CD14-positive monocyte (primary cell): Measurements from ENCODE around the gene GPR161. TPM values are rescaled to one million over a fixed set of nuclear protein-coding genes. Genes with fewer than 3 reads are reported as not detected.
"Not testable (repeated sequence)": the region's sequence is repeated elsewhere in the genome, so short reads cannot be mapped to it uniquely, and the experiment has no call there.

ENCODE experiments used
- DNase-seq, 3 donors: peaks; one replicate each; pipeline ENCODE4 v3.0.0-alpha.2; 2011 to 2022
- H2AFZ ChIP-seq: 2 replicates; pipeline ENCODE4 v1.6.0; 2012; ENCODE audit warnings: mild to moderate bottlenecking, low read depth, low read length, inconsistent platforms; ENCODE audit not compliant: insufficient read depth, poor library complexity, severe bottlenecking
- H3K27ac ChIP-seq, 2 donors: 1 replicate in 1 of 2; 2 replicates in 1 of 2; pipeline ENCODE4 v1.5.1; 2012 to 2013; ENCODE audit warnings: low read length in 2 of 2, control low read depth in 1 of 2, inconsistent platforms in 1 of 2, low read depth in 1 of 2, mild to moderate bottlenecking in 1 of 2
- H3K27me3 ChIP-seq, 2 donors: one replicate each; pipeline versions ENCODE4 v1.6.0 to v1.6.1; 2011 to 2013; ENCODE audit warnings: low read length in 2 of 2; ENCODE audit not compliant: control insufficient read depth in 2 of 2, insufficient read depth in 2 of 2
- H3K36me3 ChIP-seq, 2 donors: replicated peaks in 1 of 2; 1 replicate in 1 of 2; 2 replicates in 1 of 2; pipeline versions ENCODE4 v1.5.1 to v1.6.1; 2012 to 2013; ENCODE audit warnings: low read length in 2 of 2, control low read depth in 1 of 2, inconsistent platforms in 1 of 2, mild to moderate bottlenecking in 1 of 2; ENCODE audit not compliant: insufficient read depth in 2 of 2, control insufficient read depth in 1 of 2
- H3K4me1 ChIP-seq, 2 donors: 1 replicate in 1 of 2; 2 replicates in 1 of 2; pipeline versions ENCODE4 v1.5.1 to v1.6.1; 2012 to 2013; ENCODE audit warnings: low read length in 2 of 2, control low read depth in 1 of 2, inconsistent platforms in 1 of 2, mild to moderate bottlenecking in 1 of 2, moderate library complexity in 1 of 2; ENCODE audit not compliant: insufficient read depth in 2 of 2, control insufficient read depth in 1 of 2
- H3K4me2 ChIP-seq: replicated peaks from 2 replicates; pipeline ENCODE3; 2012; ENCODE audit warnings: low read length, moderate library complexity, mild to moderate bottlenecking; ENCODE audit not compliant: poor library complexity, severe bottlenecking; ENCODE audit errors: extremely low read depth
- H3K4me3 ChIP-seq, 3 experiments: fragments of 200-600 bp in 1 of 3; sonication (generic) in 1 of 3; replicated peaks in 1 of 3; 1 replicate in 2 of 3; 2 replicates in 1 of 3; pipeline ENCODE4 v1.5.1; 2011 to 2013; ENCODE audit warnings: low read length in 3 of 3, mild to moderate bottlenecking in 3 of 3, control low read depth in 2 of 3, low read depth in 2 of 3, inconsistent platforms in 1 of 3, moderate library complexity in 1 of 3
- H3K79me2 ChIP-seq: 2 replicates; pipeline ENCODE4 v1.6.0; 2012; ENCODE audit warnings: mild to moderate bottlenecking, control low read depth, inconsistent platforms, low read length, moderate library complexity; ENCODE audit not compliant: insufficient read depth
- H3K9ac ChIP-seq: 2 replicates; pipeline ENCODE4 v1.6.0; 2017; ENCODE audit warnings: low read length, mild to moderate bottlenecking; ENCODE audit not compliant: insufficient read depth, poor library complexity, severe bottlenecking
- H3K9me3 ChIP-seq, 2 donors: replicated peaks in 1 of 2; 1 replicate in 1 of 2; 2 replicates in 1 of 2; pipeline versions ENCODE4 v1.5.1 to v1.6.1; 2012 to 2013; ENCODE audit warnings: low read length in 2 of 2, control low read depth in 1 of 2; ENCODE audit not compliant: control insufficient read depth in 1 of 2, insufficient read depth in 1 of 2
- H4K20me1 ChIP-seq: 2 replicates; pipeline ENCODE4 v1.6.0; 2012; ENCODE audit warnings: mild to moderate bottlenecking, low read length, control low read depth, moderate library complexity; ENCODE audit not compliant: insufficient read depth
- H3K27ac Mint-ChIP-seq, 7 donors: one replicate each; pipeline ENCODE4 v1.8.0; 2020; ENCODE audit warnings: mild to moderate bottlenecking in 7 of 7, mixed read lengths in 7 of 7, moderate library complexity in 6 of 7, inconsistent platforms in 2 of 7
- H3K27me3 Mint-ChIP-seq, 3 donors: one replicate each; pipeline ENCODE4 v1.8.0; 2021 to 2022; ENCODE audit warnings: low read depth in 3 of 3, mild to moderate bottlenecking in 3 of 3, mixed read lengths in 3 of 3, moderate library complexity in 3 of 3, inconsistent platforms in 1 of 3
- H3K36me3 Mint-ChIP-seq, 2 donors: one replicate each; pipeline ENCODE4 v1.8.0; 2020; ENCODE audit warnings: mixed read lengths in 2 of 2, inconsistent platforms in 1 of 2, mild to moderate bottlenecking in 1 of 2
- H3K4me1 Mint-ChIP-seq: one replicate; pipeline ENCODE4 v1.8.0; 2020; ENCODE audit warnings: mild to moderate bottlenecking, mixed read lengths
- H3K4me3 Mint-ChIP-seq, 2 donors: one replicate each; pipeline ENCODE4 v1.8.0; 2020; ENCODE audit warnings: mild to moderate bottlenecking in 2 of 2, mixed read lengths in 2 of 2, moderate library complexity in 1 of 2
- H3K9me3 Mint-ChIP-seq, 7 donors: one replicate each; pipeline ENCODE4 v1.8.0; 2020 to 2022; ENCODE audit warnings: mixed read lengths in 7 of 7, mild to moderate bottlenecking in 6 of 7, moderate library complexity in 6 of 7, inconsistent platforms in 2 of 7
- CTCF ChIP-seq: fragments of 200-600 bp; IDR thresholded peaks from one replicate; pipeline ENCODE4 v1.8.0; 2022; ENCODE audit warnings: antibody characterized with exemption, mild to moderate bottlenecking
- WGBS: methylation state at CpG from one replicate; pipeline ENCODE4 v1.1.5; 2013; ENCODE audit warnings: missing lambda C conversion rate; ENCODE audit not compliant: insufficient coverage; 5-methylcytosine and 5-hydroxymethylcytosine counted together
- intact Hi-C, 2 donors: fragments of 100-400 bp; cut with micrococcal nuclease; formaldehyde crosslinking; loops; one replicate each; pipeline versions ENCODE4 v1.15.0 to v1.15.1; 2023
- polyA plus RNA-seq, 3 donors: library from polyadenylated mRNA; depleted of rRNA in 1 of 3; unstranded in 2 of 3; stranded (reverse) in 1 of 3; fragments of 300-500 nt in 2 of 3; fragments of >200 nt in 1 of 3; fragmentation: Illumina TruSeq in 2 of 3; gene quantifications; 1 replicate in 2 of 3; 2 replicates in 1 of 3; pipeline ENCODE4 v1.2.3, GENCODE V29; 2012 to 2021

GPR161 gene
- polyA plus RNA-seq, 3 donors: 0.65 TPM; not detected in 2

DNA sequence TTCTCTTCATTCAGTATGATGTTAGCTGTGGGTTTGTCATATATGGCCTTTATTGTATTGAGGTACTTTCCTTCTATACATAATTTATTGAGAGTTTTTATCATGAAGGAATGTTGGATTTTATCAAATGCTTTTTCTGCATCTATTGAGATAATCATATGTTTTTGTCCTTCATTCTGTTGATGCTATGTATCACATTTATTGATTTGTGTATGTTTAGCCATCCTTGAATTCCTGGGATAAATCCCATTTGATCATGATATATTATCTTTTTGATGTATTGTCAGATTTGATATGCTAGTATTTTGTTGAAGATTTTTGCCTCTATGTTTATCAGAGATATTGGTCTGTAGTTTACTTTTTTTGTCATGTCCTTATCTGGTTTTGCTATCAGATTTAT lies 20.9 kb upstream of the GPR161 start:
- Mint-ChIP-seq H3K27me3 (peaks cover 0 to 3% (median 0%) of the 10 kb centered on the region in 3 donors), H3K4me1 (peaks cover 10% of the 10 kb centered on the region)

DNA sequence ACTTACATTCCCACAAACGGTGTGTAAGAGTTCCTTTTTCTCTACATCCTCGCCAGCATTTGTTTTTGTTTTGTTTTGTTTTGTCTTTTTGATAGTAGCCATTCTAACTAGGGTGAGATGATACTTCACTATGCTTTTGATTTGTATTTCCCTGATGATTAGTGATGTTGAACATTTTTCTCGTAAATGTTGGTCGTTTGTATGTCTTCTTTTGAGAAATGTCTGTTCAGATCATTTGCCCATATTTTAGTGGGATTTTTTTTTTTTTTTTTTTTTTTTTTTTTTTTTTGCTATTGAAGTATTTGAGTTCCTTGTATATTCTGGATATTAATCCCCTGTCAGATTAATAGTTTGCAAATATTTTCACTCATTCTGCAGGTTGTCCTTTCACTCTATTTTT lies 19.2 kb upstream of the GPR161 start:
- TF ChIP-seq CTCF: no peak
- WGBS: no CpG with 5 or more reads among the region's 4 CpGs
- Histone ChIP-seq H3K79me2 (no peaks in the 10 kb centered on the region), H3K4me1 (no peaks in the 10 kb centered on the region), H3K27ac (no peak overlapping the region), H3K27me3 (no peaks in the 10 kb centered on the region), H2AFZ (no peak overlapping the region), H3K4me3 (no peak overlapping the region), H3K9me3 (peaks cover 15 to 25% of the 10 kb centered on the region in 2 donors), H3K36me3 (no peaks in the 10 kb centered on the region), H4K20me1 (no peaks in the 10 kb centered on the region), H3K4me2 (no peak overlapping the region), H3K9ac (no peak overlapping the region)
- peaks cover 4% of the 10 kb centered on the region for H3K4me1 Mint-ChIP-seq
- no peak for DNase-seq
- no peak overlapping the region for H3K4me3 Mint-ChIP-seq
- H3K27ac Mint-ChIP-seq: no peak overlapping the region
- intact Hi-C loops: no loop called here
- peaks cover 0 to 2% of the 10 kb centered on the region in 2 donors for H3K36me3 Mint-ChIP-seq
- peaks cover 0 to 3% (median 0%) of the 10 kb centered on the region in 3 donors for H3K27me3 Mint-ChIP-seq
- peaks cover 35 to 58% (median 46%) of the 10 kb centered on the region in 7 donors for H3K9me3 Mint-ChIP-seq

More for the DNA sequence above, 20.9 kb upstream of the GPR161 start:
- H3K27me3 ChIP-seq: no peaks in the 10 kb centered on the region
- no peak overlapping the region for H2AFZ ChIP-seq
- H3K9ac ChIP-seq: no peak overlapping the region
- Mint-ChIP-seq H3K27ac (no peak overlapping the region), H3K9me3 (peaks cover 37 to 60% (median 47%) of the 10 kb centered on the region in 7 donors), H3K4me3 (no peak overlapping the region), H3K36me3 (peaks cover 0 to 2% of the 10 kb centered on the region in 2 donors)
- TF ChIP-seq CTCF: no peak
- H3K4me2 ChIP-seq: no peak overlapping the region
- no peak overlapping the region for H3K4me3 ChIP-seq
- H3K9me3 ChIP-seq: peaks cover 19 to 25% of the 10 kb centered on the region in 2 donors
- H4K20me1 ChIP-seq: no peaks in the 10 kb centered on the region
- H3K79me2 ChIP-seq: no peaks in the 10 kb centered on the region
- peaks cover 0 to 6% of the 10 kb centered on the region in 2 donors for H3K4me1 ChIP-seq
- no peak for DNase-seq
- no peak overlapping the region for H3K27ac ChIP-seq
- intact Hi-C loops: no loop called here
- H3K36me3 ChIP-seq: no peaks in the 10 kb centered on the region

- H3K27ac Mint-ChIP-seq, H3K4me1 Mint-ChIP-seq, H3K36me3 Mint-ChIP-seq, H3K4me3 ChIP-seq, H3K36me3 ChIP-seq, H3K4me2 ChIP-seq, H3K4me3 Mint-ChIP-seq, DNase-seq, H3K27me3 Mint-ChIP-seq, intact Hi-C loops, H4K20me1 ChIP-seq, H3K4me1 ChIP-seq, H3K9ac ChIP-seq, H3K27ac ChIP-seq, H3K27me3 ChIP-seq, H3K79me2 ChIP-seq, H2AFZ ChIP-seq: not testable (repeated sequence)
- WGBS: 42% methylated on average over 2 of the region's 4 CpGs
- H3K9me3 Mint-ChIP-seq: peaks cover 25 to 51% (median 36%) of the 10 kb centered on the region in 7 donors
- H3K9me3 ChIP-seq: peaks cover 12 to 16% of the 10 kb centered on the region in 2 donors
Measured at GRCh38 chr1:168154707-168155106, 18.0 kb upstream of the GPR161 start.
